ENCODE results near the gene THADA. TPM values are rescaled to one million over a fixed set of nuclear protein-coding genes. Genes with fewer than 3 reads are reported as not detected.
A peak's percentile ranks its signal among the peaks of the same experiment; 100 is the strongest.

Gene THADA
- total RNA-seq, 1 donor from 2014 or later, result 29.3 TPM

GRCh38 chr2:43402452-43402937, 193.3 kb downstream of the THADA start:
- H3K4me1 ChIP-seq, result no peaks in the 10 kb centered on the region
- TF ChIP-seq EZH2phosphoT487 (IDR thresholded peaks at IDR 0.05) (no peak), CTCF (IDR thresholded peaks at IDR 0.05) (no peak), EZH2 (IDR thresholded peaks at IDR 0.05) (no peak)
- peaks cover 4% of the 10 kb centered on the region for H3K36me3 Mint-ChIP-seq
- no peak overlapping the region for H3K27ac ChIP-seq
- peaks cover 18% of the 10 kb centered on the region for H3K4me1 Mint-ChIP-seq
- no peaks in the 10 kb centered on the region for H3K36me3 ChIP-seq
- no peaks in the 10 kb centered on the region for H3K9me3 ChIP-seq (ENCODE audit: low read depth)
- H2AFZ ChIP-seq (replicated peaks), result no peak overlapping the region
- no peaks in the 10 kb centered on the region for H3K27me3 Mint-ChIP-seq (ENCODE audit: insufficient read depth, low read depth)
- H3K4me2 ChIP-seq, result no peak overlapping the region
- H3K9me3 Mint-ChIP-seq, result no peaks in the 10 kb centered on the region
- no peak overlapping the region for H3K4me3 ChIP-seq
- H3K9ac ChIP-seq, result no peak overlapping the region
- H4K20me1 ChIP-seq (ENCODE audit: low read depth), result no peaks in the 10 kb centered on the region
- H3K27me3 ChIP-seq, result no peaks in the 10 kb centered on the region
- no peak for DNase-seq (ENCODE audit: low spot score)
- no peaks in the 10 kb centered on the region for H3F3A ChIP-seq (ENCODE audit: low read depth)
- H3K4me3 Mint-ChIP-seq, result no peak overlapping the region
- peak overlapping the region; percentile 51 for H3K27ac Mint-ChIP-seq
- no peaks in the 10 kb centered on the region for H3K79me2 ChIP-seq (ENCODE audit: low read depth)

- no peak overlapping the region for H3K4me3 Mint-ChIP-seq
- no peaks in the 10 kb centered on the region for H3K27me3 Mint-ChIP-seq (ENCODE audit: insufficient read depth, low read depth)
- no peaks in the 10 kb centered on the region for H3K9me3 Mint-ChIP-seq
- H3F3A ChIP-seq (ENCODE audit: low read depth), result no peaks in the 10 kb centered on the region
- no peak overlapping the region for H3K27ac ChIP-seq
- no peak overlapping the region for H3K27ac Mint-ChIP-seq
- no peak overlapping the region for H3K4me2 ChIP-seq
- no peaks in the 10 kb centered on the region for H3K27me3 ChIP-seq
- H3K4me3 ChIP-seq, result no peak overlapping the region
- peaks cover 4% of the 10 kb centered on the region for H3K36me3 Mint-ChIP-seq
- no peak for DNase-seq (ENCODE audit: low spot score)
- no peaks in the 10 kb centered on the region for H3K9me3 ChIP-seq (ENCODE audit: low read depth)
- H2AFZ ChIP-seq (replicated peaks), result no peak overlapping the region
- H4K20me1 ChIP-seq (ENCODE audit: low read depth), result no peaks in the 10 kb centered on the region
- TF ChIP-seq CTCF (IDR thresholded peaks at IDR 0.05) (no peak), EZH2 (IDR thresholded peaks at IDR 0.05) (no peak), EZH2phosphoT487 (IDR thresholded peaks at IDR 0.05) (no peak)
- H3K4me1 ChIP-seq, result no peaks in the 10 kb centered on the region
- H3K9ac ChIP-seq, result no peak overlapping the region
- H3K4me1 Mint-ChIP-seq, result peaks cover 17% of the 10 kb centered on the region
- H3K36me3 ChIP-seq, result no peaks in the 10 kb centered on the region
- H3K79me2 ChIP-seq (ENCODE audit: low read depth), result no peaks in the 10 kb centered on the region
Measured at GRCh38 chr2:43402002-43402401, 193.8 kb downstream of the THADA start.

GRCh38 chr2:43400508-43400907, 195.3 kb downstream of the THADA start:
- H3K27ac Mint-ChIP-seq, result no peak overlapping the region
- H3K9me3 Mint-ChIP-seq, result no peaks in the 10 kb centered on the region
- no peak overlapping the region for H3K4me2 ChIP-seq
- no peaks in the 10 kb centered on the region for H3K9me3 ChIP-seq (ENCODE audit: low read depth)
- H3K79me2 ChIP-seq (ENCODE audit: low read depth), result no peaks in the 10 kb centered on the region
- H3K27me3 ChIP-seq, result no peaks in the 10 kb centered on the region
- H3K4me1 ChIP-seq, result no peaks in the 10 kb centered on the region
- H3K4me3 ChIP-seq, result no peak overlapping the region
- H3K4me3 Mint-ChIP-seq, result no peak overlapping the region
- DNase-seq (ENCODE audit: low spot score), result no peak
- H3F3A ChIP-seq (ENCODE audit: low read depth), result no peaks in the 10 kb centered on the region
- no peak overlapping the region for H3K27ac ChIP-seq
- no peaks in the 10 kb centered on the region for H4K20me1 ChIP-seq (ENCODE audit: low read depth)
- no peak overlapping the region for H3K9ac ChIP-seq
- TF ChIP-seq EZH2phosphoT487 (IDR thresholded peaks at IDR 0.05) (no peak), CTCF (IDR thresholded peaks at IDR 0.05) (no peak), EZH2 (IDR thresholded peaks at IDR 0.05) (no peak)
- no peaks in the 10 kb centered on the region for H3K27me3 Mint-ChIP-seq (ENCODE audit: insufficient read depth, low read depth)
- no peak overlapping the region for H2AFZ ChIP-seq (replicated peaks)
- peaks cover 4% of the 10 kb centered on the region for H3K4me1 Mint-ChIP-seq
- H3K36me3 Mint-ChIP-seq, result peaks cover 4% of the 10 kb centered on the region
- no peaks in the 10 kb centered on the region for H3K36me3 ChIP-seq

All from neural progenitor cell (in vitro differentiated cells).